Smooth muscle cell (in vitro differentiated cells): ENCODE measurements around the gene KIF2B. TPM values are rescaled to one million over a fixed set of nuclear protein-coding genes. Genes with fewer than 3 reads are reported as not detected.

Source experiments
- DNase-seq: peaks from one replicate; lab custom pipeline; 2025; ENCODE audit not compliant: unreplicated experiment; lab: John Stamatoyannopoulos, UW
- H2AFZ ChIP-seq: fragments of 200-600 bp; sonication (generic); 2 replicates; pipeline ENCODE4 v1.6.0; 2016; ENCODE audit warnings: antibody characterized with exemption, low read depth, mild to moderate bottlenecking
- H3F3A ChIP-seq: fragments of 200-600 bp; sonication (generic); 2 replicates; pipeline ENCODE4 v1.6.0; 2017; ENCODE audit warnings: antibody characterized with exemption, low read depth
- H3K27ac ChIP-seq: fragments of 200-600 bp; sonication (generic); 2 replicates; pipeline ENCODE4 v1.5.1; 2016; ENCODE audit warnings: low read depth, mild to moderate bottlenecking
- H3K27me3 ChIP-seq: fragments of 200-600 bp; sonication (generic); 2 replicates; pipeline ENCODE4 v1.6.1; 2016; ENCODE audit warnings: low read depth, mild to moderate bottlenecking
- H3K36me3 ChIP-seq: fragments of 200-600 bp; sonication (generic); 2 replicates; pipeline ENCODE4 v1.5.1; 2016; ENCODE audit warnings: low read depth
- H3K4me1 ChIP-seq: fragments of 200-600 bp; sonication (generic); 2 replicates; pipeline ENCODE4 v1.5.1; 2016; ENCODE audit warnings: low read depth
- H3K4me2 ChIP-seq: fragments of 200-600 bp; sonication (generic); 2 replicates; pipeline ENCODE4 v1.6.0; 2016; ENCODE audit warnings: mild to moderate bottlenecking
- H3K4me3 ChIP-seq: fragments of 200-600 bp; sonication (generic); 2 replicates; pipeline ENCODE4 v1.5.1; 2016; ENCODE audit warnings: mild to moderate bottlenecking
- H3K79me2 ChIP-seq: fragments of 200-600 bp; sonication (generic); 2 replicates; pipeline ENCODE4 v1.6.0; 2016; ENCODE audit warnings: low read depth, mild to moderate bottlenecking
- H3K9ac ChIP-seq: fragments of 200-600 bp; sonication (generic); 2 replicates; pipeline ENCODE4 v1.6.0; 2016; ENCODE audit warnings: low read depth
- H3K9me3 ChIP-seq: fragments of 200-600 bp; sonication (generic); replicated peaks from 2 replicates; pipeline ENCODE4 v1.5.1; 2016; ENCODE audit warnings: low read depth
- H4K20me1 ChIP-seq: fragments of 200-600 bp; sonication (generic); 2 replicates; pipeline ENCODE4 v1.6.0; 2016; ENCODE audit warnings: low read depth
- WGBS: methylation state at CpG from one replicate; pipeline ENCODE4 v1.1.7; 2016; ENCODE audit warnings: low lambda C conversion rate; 5-methylcytosine and 5-hydroxymethylcytosine counted together
- polyA plus RNA-seq: library from polyadenylated mRNA; unstranded; fragments of >200 nt; fragmentation: Nextera tagmentation; extraction: Ambion mirVana; gene quantifications from 2 replicates; pipeline ENCODE4 v1.2.1, GENCODE V29; 2016
- total RNA-seq: library from RNA; depleted of rRNA; stranded (reverse); fragments of >200 nt; gene quantifications from 2 replicates; pipeline ENCODE4 v1.2.3, GENCODE V29; 2014
- TF ChIP-seq, protein P1 (sequence below): fragments of 200-600 bp; sonication (generic); IDR thresholded peaks from 2 replicates; pipeline ENCODE4 v1.5.1; 2017; ENCODE audit warnings: borderline replicate concordance, mild to moderate bottlenecking, antibody characterized with exemption; ENCODE audit not compliant: insufficient read depth, poor library complexity, severe bottlenecking

Gene KIF2B
- total and polyA plus RNA-seq, 2 experiments from 2014 or later, result not detected

DNA sequence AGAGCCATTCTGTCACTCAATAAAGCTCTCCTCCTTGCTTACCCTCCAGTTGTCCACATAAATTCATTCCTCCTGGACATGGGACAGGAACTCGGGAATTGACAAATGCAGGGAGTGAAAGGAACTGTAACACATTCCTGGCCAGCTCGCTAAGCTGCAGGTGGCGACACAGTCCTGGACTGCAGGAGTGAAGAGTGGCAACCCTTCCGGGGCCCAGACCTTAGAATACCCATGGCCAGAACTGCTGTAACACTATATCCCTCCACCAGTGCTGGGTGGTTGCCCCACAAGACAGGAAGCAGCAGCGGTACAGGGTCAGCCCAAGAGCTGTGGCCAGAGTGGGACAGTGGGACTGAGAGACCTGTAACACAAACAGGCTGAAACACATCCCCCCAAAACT lies 30.3 kb upstream of the KIF2B start:
- H3K9me3 ChIP-seq, result no peaks in the 10 kb centered on the region
- no peak for DNase-seq
- H3K4me2 ChIP-seq, result no peak overlapping the region
- H3K79me2 ChIP-seq, result no peaks in the 10 kb centered on the region
- no peaks in the 10 kb centered on the region for H3K4me1 ChIP-seq
- no peaks in the 10 kb centered on the region for H4K20me1 ChIP-seq
- no peak overlapping the region for H3K4me3 ChIP-seq
- 93% methylated on average over 5 of the region's 5 CpGs for WGBS
- no peak overlapping the region for H2AFZ ChIP-seq
- TF ChIP-seq, protein P1, sequence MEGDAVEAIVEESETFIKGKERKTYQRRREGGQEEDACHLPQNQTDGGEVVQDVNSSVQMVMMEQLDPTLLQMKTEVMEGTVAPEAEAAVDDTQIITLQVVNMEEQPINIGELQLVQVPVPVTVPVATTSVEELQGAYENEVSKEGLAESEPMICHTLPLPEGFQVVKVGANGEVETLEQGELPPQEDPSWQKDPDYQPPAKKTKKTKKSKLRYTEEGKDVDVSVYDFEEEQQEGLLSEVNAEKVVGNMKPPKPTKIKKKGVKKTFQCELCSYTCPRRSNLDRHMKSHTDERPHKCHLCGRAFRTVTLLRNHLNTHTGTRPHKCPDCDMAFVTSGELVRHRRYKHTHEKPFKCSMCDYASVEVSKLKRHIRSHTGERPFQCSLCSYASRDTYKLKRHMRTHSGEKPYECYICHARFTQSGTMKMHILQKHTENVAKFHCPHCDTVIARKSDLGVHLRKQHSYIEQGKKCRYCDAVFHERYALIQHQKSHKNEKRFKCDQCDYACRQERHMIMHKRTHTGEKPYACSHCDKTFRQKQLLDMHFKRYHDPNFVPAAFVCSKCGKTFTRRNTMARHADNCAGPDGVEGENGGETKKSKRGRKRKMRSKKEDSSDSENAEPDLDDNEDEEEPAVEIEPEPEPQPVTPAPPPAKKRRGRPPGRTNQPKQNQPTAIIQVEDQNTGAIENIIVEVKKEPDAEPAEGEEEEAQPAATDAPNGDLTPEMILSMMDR, result no peak
- H3F3A ChIP-seq, result no peaks in the 10 kb centered on the region
- no peak overlapping the region for H3K27ac ChIP-seq
- H3K9ac ChIP-seq, result no peak overlapping the region
- H3K27me3 ChIP-seq, result no peaks in the 10 kb centered on the region
- H3K36me3 ChIP-seq, result no peaks in the 10 kb centered on the region

DNA sequence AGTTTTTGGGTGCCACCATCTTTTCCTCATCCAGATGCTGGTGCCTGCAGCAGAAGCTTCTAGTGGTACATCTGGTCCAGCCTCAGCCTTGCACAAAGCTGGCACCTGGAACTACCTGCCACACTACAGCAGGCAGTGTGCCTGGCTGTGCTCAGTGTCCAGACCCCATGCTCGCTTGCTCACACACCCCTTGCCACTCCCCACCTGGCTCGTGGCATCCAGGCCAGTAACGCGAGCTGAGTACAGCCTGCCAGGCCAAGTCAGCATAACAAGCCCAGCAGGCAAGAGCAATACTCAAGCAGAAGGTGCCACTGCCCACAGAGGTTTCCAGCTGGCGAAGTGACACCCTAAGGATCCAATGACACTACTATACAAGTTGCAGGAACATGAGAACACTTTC lies 29.7 kb upstream of the KIF2B start:
- Histone ChIP-seq H3K9ac (no peak overlapping the region), H3K36me3 (no peaks in the 10 kb centered on the region), H3K27ac (no peak overlapping the region), H3K4me1 (no peaks in the 10 kb centered on the region), H3K4me3 (no peak overlapping the region), H3F3A (no peaks in the 10 kb centered on the region), H3K4me2 (no peak overlapping the region), H2AFZ (no peak overlapping the region), H3K79me2 (no peaks in the 10 kb centered on the region), H3K9me3 (no peaks in the 10 kb centered on the region), H3K27me3 (no peaks in the 10 kb centered on the region), H4K20me1 (no peaks in the 10 kb centered on the region)
- WGBS, result 90% methylated on average over 5 of the region's 5 CpGs
- TF ChIP-seq, protein P1, result no peak
- DNase-seq, result no peak

DNA sequence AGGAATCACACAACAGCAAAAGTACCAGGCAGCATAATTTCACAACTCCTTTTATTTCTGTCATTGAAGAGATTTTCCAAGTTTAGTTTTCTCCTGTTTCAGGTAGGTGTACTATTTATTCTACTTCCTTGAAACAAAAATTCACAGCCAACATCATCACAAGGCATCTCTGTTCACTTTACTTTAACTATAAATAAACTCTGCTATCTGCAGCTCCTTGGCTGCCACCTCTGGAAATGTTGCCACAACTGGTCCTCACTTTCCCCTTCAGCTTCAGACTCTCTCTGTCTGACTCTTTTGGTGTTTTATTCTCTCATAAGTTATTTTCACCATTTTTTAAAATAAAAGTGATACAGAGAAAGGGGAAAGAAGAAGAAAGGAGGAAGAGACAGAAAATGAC lies 27.9 kb upstream of the KIF2B start:
- Histone ChIP-seq H3F3A (no peaks in the 10 kb centered on the region), H3K4me3 (no peak overlapping the region), H2AFZ (no peak overlapping the region), H3K27me3 (no peaks in the 10 kb centered on the region), H3K9me3 (no peaks in the 10 kb centered on the region), H3K79me2 (no peaks in the 10 kb centered on the region), H3K9ac (no peak overlapping the region), H3K27ac (no peak overlapping the region), H3K36me3 (no peaks in the 10 kb centered on the region), H4K20me1 (no peaks in the 10 kb centered on the region), H3K4me1 (no peaks in the 10 kb centered on the region), H3K4me2 (no peak overlapping the region)
- TF ChIP-seq, protein P1, result no peak
- DNase-seq, result no peak

DNA sequence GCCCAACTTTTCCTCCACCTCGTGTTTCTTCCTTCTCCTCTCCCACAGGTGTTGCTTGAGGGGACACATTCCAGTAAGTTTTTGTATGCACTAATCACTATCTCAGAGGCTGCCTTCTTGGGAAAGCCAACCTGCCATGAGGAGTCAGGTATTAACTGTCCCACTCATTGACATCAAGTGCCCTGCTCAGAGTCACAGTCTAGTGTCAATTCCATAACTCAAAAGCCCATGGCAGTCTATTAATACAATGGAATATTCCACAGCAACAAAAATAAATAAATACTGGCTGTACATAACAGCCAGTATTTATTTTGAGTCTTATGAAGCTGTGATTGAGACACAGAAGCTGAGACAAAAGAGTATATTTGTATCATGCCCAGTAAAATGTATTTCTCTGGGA lies 26.1 kb upstream of the KIF2B start:
- WGBS, result 56% methylated on average over 1 of the region's 1 CpG

More for the DNA sequence above, 26.1 kb upstream of the KIF2B start:
- Histone ChIP-seq H3K4me2 (no peak overlapping the region), H2AFZ (no peak overlapping the region), H3K9me3 (no peaks in the 10 kb centered on the region), H3K4me3 (no peak overlapping the region), H3K36me3 (no peaks in the 10 kb centered on the region), H4K20me1 (no peaks in the 10 kb centered on the region), H3K79me2 (no peaks in the 10 kb centered on the region), H3F3A (no peaks in the 10 kb centered on the region), H3K9ac (no peak overlapping the region), H3K27ac (no peak overlapping the region), H3K27me3 (no peaks in the 10 kb centered on the region), H3K4me1 (no peaks in the 10 kb centered on the region)
- TF ChIP-seq, protein P1, result no peak
- DNase-seq, result no peak
